RCC 7860 (cell line): ENCODE data around the gene UNK.

Source experiments
- DNase-seq: peaks from one replicate; pipeline ENCODE4 v3.0.0-alpha.2; 2015; ENCODE audit warnings: low spot score
- FAIRE-seq: peaks from 2 replicates; lab custom pipeline; 2012; peaks lifted over from hg19 to GRCh38; lab: Jason Lieb, UNC

The UNK gene

DNA sequence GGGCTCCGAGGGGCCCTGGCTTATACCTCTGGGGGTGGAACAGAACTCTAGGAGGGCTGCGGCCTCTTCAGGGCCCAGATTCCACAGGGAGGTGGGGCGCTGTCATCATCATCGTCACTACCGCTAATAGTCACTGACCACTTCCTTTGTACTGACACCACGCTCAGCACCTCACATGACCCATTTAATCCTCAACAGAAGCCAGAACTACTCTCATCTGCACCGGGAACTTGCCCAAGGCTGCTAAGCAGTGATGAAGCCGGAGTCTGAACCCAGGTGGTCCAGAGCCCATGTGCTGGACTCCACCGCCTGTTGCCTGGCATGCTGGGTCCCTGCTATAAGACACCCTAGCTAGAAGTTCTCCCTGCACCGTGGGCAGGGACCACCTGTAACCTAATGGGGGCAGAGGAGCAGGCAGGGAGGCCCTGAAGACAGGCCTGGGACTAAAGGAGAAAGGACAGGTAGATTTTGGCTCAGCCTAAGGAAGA lies 47.6 kb downstream of the UNK start:
- no peak for FAIRE-seq
- peak; percentile 69 for DNase-seq

DNA sequence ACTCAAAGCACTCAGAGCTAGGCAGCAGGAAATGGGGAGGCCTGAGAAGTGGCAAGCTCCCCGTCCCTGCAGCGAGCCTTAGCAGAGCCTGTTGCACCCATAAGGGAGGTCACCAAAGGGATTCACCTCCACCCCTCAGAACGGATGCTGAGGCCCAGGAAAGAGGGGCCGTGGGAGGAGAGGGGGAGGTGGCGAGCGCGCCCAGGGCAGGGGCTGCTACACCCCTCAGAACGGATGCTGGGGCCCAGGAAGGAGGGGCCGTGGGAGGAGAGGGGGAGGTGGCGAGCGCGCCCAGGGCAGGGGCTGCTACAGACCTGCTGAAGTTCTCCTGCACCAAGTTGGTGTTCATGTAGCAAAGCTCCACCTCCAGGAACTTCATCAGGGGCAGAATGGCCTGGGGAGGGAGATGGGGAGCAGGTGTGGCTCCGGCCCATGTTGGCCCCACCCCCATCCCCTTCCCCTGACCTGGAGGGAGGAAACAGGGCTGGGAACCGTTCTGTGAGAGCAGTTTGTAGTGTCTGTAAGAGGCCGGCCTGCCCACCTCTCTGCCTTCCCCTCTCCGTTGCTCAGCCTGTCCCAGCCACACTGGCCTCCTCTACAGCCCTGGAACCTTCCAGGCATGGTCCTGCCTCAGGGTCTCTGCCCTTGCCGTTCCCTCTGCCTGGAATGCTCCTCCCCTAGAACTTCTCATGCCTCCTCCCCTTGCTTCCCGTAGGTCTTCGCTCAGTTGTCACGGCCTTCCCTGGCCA lies 48.2 kb downstream of the UNK start:
- FAIRE-seq (no peak), DNase-seq (no peak)

DNA sequence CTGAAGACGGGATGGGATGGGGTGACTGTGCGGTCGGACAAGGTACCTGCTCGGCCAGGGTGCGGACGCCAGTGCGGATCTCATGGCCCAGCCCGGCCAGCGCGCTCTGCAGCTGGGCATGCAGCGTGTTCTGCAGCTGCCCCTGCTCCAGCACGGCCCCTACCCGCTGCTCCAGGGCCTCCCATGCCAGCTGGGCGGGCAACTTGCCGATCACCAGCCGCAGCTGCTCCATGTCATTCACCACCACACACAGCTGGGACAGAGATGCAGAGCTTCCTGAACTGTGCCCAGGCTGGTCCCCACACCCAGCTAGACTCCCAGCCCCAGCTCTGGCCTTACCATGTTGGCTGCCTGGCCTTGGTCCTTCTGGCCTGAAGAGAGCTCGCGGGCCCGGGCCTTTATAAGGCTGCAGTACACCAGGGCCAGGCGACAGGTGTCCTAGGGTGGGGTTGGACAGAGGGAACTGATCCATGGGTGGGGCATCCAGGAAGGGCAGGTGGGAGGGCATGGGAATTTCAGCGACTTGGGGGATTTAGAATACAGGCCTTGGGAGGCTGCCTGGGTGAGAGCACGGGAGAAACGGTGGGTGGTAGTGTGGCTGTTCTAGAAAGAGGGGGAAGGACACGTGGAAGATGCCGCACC lies 49.8 kb downstream of the UNK start:
- no peak for FAIRE-seq

DNA sequence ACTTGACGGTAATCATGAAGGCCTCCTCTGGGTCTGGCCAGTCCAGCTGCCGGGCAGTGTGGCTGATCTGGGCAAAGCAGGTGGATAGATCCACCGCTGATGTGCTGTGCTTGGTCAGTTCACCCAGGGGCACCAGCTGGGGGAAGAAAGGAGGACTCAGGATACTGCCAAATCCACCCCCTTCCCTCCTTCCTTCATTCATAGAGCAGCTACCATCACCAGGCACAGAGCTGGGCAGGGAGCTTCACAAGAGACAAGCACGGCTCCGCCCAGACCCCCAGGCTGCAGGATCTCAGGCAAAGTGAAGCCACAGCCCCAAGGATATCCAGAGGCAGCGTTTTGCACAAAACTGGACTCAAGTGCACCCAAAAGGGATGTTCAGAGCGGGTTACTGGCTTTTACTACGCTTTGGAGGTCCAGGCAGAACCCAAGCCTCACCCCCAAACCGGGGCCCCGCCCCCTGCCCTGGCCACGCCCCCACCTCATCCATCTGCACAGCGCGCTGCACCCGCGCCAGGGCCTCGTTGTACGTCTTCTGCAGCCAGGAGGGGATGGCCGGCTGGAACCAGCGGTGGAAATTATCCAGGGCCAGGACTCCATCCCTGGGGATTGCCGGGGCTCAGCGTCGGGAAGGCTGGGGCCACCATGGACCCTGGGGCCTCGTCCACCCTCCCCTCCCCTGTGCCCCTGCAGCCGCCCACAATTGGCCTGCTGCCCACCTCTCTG lies 50.5 kb downstream of the UNK start:
- FAIRE-seq (no peak), DNase-seq (no peak)

More for the DNA sequence above, 49.8 kb downstream of the UNK start:
- no peak for DNase-seq

DNA sequence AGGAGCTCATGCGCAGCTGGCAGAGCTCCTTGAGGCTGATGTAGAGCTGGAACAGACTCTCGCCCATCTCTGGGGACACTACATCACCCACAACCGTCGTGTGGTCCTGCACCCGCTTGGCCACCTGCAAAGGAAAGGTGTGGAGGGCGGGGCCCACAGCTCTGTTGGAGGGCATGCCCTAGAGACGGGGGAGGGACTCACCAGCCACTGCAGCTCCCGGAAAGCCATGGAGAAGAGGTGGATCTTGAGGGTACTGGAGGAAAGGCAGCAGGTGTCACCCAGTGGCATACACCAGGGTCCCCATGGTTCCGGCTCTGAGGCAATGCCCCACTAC lies 51.0 kb downstream of the UNK start:
- DNase-seq, result no peak
- FAIRE-seq, result no peak

DNA sequence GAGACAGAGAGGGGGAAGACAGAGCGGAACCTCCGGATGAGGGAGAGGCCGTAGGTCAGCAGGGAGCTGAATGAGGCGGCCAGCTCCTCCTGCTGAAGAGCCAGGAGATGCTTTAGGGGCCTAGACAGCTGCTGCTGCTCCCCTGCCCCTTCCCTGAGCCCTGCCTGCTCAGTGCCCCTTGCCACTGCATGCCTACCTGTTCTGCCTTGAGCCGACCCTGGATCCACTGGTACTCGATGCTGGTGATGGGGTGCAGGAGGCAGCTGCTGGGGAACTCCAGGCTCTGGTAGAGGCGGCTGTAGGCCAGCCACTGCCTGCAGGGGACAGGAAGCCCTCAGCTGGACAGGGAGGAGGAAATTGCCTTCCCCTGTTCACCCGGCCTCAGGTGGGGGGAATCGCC lies 52.0 kb downstream of the UNK start:
- DNase-seq (no peak), FAIRE-seq (no peak)

DNA sequence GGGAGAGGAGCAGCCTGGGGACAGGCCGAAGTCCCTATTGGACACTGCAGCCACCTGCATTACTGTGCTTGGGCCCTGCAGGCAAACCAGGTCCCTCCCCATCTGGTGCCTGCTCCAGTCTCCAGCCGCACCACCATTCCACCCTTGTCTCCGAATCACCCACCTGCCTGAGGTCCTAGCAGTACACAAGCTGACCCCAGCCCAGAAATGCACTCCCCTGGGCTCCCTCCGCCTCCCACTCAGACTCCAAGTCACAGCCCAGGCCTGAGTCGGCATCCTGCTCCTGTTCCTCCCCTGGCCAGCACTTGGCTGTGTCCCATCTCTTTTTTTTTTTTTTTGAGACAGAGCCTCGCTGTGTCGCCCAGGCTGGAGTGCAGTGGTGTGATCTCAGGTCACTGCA lies 53.3 kb downstream of the UNK start:
- no peak for DNase-seq
- FAIRE-seq, result no peak

DNA sequence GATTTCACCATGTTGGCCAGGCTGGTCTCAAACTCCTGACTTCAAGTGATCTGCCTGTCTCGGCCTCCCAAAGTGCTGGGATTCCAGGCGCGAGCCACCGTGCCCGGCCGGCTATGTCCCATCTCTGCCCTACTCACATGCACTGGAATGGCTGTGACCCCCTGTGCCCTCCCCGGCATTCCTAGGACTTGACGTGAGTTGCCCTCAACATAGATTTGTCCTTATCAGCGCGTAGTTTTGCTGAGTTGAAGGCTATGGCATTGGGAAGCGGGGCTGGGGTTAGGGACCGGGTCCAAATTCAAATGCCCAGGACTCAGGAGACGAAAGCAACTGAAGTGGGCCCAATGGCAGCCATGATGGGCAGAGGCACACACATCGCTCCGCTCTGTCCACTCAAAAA lies 53.8 kb downstream of the UNK start:
- FAIRE-seq, result no peak
- no peak for DNase-seq

DNA sequence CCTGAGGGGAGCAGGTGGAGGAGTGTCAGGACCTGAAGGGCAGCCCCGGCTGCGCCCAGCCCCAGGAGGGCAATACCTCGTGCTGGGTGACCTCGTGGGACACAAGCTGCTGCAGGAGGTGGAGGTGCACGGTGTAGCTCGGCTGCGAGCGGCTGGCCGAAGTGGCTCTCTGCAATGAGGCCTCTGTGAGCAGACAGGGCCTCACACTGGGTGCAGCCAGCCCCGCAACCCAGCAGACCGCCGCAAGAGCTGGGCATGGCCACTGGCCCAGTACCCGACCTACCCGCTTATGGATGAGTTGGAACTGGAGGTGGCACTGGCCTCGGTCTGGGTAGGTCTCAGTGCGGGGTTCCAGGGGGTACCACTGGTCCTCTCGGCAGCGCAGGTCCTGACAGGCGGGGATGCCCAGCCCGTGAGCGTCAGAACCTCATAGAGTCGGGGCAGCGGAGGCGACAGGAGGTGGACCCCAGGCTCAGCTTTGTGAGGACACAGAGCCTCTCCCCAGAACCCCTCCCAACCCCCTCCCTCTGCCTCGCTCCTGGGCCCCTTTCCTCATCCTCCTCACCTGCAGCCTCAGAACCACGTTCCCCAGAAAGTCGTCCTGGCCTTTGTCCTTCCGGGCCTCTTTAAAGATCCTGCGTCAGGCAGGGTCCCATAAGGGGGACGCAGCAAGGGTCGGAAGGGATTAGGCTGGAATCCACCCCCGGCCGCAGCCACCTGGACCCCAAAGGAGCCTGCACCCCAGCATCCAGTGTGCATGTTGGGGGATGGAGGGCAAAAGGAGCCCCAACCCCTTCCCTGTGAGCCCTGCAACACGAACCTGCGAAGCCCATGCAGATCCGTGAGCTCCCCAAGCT lies 55.6 kb downstream of the UNK start:
- FAIRE-seq, result no peak
- no peak for DNase-seq

DNA sequence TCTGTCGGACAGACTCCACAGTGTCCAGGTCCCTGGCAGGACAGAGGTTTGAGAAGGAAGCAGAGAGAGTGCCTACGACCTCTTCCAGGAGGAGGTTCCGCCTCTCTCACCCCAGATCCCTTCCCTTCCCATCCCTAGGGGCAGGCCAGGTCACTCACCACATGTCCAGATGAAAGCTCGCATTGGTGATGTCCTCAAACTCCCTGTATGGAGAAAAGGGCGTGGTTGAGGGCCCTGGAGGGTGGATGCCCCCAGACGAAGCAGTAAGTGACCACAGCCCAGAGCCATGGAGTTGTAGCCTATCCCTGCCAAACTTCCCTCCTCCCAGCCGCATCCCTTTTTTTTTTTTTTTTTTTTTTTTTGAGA lies 56.2 kb downstream of the UNK start:
- DNase-seq, result no peak

DNA sequence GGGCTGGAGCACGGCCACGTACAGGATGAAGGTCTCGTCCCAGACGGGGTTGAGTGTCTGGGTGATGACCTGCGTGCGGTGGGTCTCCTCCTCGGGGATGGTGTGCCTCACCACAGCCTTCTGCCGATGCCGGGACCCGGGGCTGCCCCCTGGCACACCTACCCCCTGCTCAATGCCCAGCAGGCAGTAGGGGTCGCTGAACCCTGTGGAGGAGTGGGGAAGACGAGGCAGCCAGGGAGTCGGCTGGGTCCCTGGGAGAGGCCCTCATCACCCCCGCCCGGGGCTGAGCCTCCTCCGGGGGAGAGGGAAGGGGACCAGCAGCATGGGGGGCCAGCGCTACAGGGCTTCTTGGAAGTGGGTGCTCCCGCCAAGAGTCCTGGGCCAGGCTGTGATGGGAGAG lies 57.8 kb downstream of the UNK start:
- FAIRE-seq (no peak), DNase-seq (no peak)

More for the DNA sequence above, 56.2 kb downstream of the UNK start:
- FAIRE-seq, result no peak

DNA sequence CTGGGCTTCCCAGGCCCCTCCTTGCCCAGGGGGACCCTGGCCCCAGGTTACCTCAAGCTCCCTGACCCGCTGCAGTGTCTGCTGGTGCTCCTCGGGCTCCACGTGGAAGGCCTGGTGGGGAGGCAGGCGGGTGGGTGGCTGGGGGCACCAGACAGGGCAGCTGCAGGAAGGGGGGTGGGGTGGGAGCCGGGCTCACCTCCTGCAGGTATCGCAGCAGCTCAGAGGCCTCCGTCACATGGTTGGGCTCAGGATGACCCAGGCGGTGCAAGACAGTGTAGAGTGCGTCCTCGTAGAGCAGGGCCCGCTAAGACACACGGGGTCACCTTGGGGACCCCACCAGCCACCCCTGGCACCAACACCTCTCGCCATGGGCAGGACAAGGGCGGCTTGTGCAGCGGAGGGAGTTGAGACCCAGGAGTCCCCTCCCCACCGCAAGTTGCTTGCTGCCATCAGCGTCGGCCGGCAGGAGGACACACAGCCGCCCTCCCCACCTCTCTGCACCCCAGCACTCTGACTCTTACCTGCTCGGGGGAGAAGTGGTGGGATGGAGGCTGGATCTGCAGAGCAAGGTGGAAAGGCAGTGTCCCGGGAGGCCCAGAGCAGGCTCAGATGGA lies 58.5 kb downstream of the UNK start:
- no peak for FAIRE-seq
- DNase-seq, result no peak

DNA sequence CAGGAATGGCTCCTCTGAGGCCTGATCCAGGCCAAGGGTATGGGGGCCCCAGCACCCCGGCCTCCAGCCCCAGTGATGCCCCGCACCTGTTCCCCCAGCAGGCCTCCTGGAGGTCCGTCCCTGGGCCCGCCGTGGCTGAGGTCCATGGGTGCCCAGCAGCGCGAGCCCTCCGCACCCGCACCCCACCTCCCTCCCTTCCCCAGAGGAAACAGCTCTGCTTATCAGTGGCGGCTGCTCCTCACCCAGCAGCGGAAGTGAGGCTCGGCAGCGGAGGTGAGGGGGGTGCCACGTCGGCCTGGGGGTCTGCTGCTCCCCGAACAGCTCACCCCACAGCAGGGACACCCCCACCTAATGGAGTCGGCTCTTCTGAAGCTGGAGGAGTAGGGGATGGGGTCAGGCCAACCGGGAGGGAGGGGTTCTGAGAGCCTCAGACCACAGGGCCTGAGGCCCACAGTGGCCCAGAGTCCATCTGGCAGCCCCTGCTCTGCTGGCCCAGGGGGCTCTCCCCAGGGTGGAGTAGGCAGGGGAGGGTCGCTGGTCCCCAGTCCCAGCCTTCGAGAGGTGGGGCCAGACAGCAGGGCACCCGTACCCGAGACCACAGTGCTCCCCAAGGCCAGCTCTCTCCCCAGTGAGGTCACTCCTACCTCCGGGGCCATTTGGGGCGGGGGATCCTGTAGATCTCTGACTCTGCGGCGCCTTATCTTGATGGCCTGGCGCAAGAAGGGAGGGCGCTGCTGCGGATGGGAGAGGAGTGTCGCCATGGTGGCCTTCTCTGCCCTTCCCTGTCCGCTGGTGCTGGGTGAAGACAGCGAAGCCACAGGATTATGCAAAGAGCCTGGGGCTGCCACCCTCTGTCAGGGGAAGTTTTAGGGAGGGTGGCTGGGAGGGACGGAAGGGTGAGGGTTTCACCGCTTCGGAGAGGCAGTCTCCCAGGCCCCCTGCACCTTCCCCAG lies 59.2 kb downstream of the UNK start, which contains the start of gene UNC13D:
TSS of gene UNC13D (minus strand) at position 828 of the 953 bp plus-strand sequence. CDS start at position 761, 67 bp downstream.
- DNase-seq (no peak), FAIRE-seq (no peak)

DNA sequence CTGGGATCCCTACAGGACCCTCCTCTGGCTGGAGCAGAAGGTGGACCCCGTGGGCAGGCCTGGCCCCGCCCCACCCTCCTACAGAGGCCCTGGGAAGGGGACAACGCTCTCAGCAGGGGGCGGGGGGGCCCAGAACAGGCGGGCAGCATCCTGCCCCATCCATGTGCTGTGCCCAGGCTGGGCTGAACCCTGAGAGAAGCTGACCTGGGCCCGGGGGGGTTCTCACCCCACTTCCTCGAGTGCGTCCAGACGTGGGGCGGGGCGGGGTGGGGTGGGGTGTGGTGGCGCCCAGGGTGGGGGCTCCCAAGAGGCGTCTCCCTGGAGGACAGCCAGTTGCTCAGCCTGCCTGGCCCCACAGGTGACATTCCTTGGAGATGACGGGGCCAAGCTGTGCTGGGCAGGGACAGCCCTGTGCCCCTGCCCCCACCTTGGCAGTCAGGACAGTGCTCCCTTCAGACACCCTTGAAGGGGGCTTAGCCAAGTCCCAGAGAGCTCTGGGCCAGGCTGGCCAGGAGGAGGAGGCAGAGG lies 60.0 kb downstream of the UNK start:
- DNase-seq, result peak; percentile 62

DNA sequence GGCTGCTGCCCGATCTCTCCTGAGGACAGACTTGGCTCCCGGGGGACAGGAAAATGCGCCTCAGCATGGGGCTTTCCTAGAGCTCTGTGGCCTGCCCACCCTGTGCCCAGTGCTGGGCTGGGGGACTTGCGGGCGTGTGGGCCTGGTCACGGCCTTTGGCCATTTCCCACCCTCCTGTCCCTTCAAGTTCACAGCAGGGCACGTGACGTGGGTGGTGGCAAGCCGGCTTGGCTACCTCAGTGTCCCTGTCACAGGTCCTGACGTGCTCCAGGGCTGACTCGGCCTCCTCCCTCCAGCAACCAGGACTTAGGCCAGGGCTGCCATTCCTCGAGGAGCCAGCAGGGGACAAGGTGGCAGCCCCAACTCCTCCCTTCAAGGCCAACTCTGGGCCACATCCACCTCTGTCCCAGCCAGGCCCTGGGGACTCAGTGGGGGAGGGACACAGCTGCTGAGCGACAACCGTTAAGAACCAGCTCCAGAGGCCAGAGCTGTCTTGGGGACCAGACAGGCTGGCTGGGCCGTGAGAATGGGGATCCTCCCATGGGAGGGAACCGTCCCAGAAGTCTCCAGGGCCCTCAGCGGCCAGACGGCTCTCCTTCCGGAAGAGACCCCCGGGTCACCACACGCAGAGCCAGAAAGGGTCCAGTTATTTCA lies 60.6 kb downstream of the UNK start:
- FAIRE-seq (no peak), DNase-seq (peak; percentile 84)

More for the DNA sequence above, 60.0 kb downstream of the UNK start:
- FAIRE-seq, result no peak

DNA sequence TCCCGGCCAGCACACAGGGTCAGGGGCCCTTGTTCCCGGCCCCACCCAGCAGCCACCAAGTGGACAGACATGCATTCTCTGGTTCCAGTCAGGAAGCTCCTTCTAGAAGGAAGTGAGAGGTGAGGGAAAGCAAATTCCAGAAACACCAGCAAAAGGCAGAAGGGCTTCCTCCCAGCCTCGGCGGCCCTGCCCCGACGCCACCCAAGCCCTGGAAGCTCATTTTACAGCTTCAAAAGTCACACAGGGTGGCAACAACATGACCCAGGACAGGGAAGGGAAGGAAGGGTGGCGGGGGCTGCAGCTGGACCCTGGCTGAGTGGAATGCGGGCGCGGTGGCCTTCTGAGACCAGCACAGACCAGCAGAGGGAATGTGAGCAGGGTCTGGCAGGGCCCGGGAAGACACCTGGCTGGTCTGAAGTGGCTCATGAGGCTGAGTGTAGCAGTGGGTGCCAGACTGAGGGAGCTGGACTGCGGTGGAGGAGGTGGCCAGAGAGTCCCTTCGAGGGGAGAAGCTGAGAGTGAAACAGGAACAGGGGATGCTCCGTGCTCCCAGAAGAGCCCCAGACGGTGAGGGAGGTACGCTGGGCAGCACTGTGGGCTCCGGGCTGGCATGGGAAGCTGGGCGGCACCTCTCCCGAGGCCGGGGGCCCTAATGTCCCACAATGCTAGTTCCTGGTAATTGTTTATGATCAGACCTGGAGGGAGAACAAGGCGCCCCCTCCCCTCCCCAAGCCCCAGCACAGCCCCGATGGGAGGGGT lies 61.5 kb downstream of the UNK start:
- FAIRE-seq (no peak), DNase-seq (no peak)

DNA sequence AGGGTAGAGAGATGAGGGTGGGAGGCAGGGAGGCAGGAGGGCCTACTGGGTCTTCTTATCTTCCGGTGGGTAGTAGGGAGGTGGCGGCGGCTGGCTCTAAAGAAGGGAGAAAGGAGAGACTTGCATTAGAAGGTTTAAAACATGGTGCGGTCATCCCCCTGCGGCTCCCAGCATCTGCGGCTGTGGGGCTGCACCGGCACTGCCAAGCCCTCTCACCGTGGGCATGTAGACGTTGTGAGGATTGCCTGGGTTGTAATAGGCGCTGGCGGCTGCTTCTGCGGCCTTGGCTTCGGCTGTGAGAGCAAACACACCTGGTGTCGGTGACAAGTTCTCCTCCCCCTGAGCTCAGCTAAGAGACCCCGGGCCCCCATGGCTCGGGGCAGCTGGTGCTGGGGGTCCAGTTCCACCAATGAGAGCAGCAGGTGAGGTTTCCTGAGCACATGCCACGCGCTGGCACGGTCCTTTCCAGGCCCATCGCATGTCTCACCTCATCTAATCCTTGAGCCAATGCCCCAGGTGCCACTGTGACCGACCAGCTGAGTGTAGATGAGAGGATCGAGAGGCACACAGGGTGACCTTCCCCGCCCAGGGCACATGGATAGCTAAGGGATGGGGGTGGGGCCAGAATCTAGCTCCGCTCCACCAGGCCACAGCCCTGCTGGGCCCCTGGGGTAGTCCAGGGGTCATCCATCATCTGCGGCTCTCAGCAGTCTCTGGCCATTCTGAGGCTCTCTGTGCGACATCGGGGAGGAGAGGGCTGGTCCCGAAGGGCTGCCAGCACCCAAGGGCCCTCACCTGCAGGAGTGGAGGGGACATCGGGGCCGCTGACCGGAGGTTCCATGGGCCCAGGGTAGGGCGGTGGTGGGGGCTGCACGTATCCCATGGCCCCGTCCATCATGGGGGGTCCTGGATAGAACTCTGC lies 62.3 kb downstream of the UNK start:
- DNase-seq (no peak), FAIRE-seq (no peak)
